ENCODE data around the gene DHX29. TPM values are rescaled to one million over a fixed set of nuclear protein-coding genes. Genes with fewer than 3 reads are reported as not detected.

The DHX29 gene, protein sequence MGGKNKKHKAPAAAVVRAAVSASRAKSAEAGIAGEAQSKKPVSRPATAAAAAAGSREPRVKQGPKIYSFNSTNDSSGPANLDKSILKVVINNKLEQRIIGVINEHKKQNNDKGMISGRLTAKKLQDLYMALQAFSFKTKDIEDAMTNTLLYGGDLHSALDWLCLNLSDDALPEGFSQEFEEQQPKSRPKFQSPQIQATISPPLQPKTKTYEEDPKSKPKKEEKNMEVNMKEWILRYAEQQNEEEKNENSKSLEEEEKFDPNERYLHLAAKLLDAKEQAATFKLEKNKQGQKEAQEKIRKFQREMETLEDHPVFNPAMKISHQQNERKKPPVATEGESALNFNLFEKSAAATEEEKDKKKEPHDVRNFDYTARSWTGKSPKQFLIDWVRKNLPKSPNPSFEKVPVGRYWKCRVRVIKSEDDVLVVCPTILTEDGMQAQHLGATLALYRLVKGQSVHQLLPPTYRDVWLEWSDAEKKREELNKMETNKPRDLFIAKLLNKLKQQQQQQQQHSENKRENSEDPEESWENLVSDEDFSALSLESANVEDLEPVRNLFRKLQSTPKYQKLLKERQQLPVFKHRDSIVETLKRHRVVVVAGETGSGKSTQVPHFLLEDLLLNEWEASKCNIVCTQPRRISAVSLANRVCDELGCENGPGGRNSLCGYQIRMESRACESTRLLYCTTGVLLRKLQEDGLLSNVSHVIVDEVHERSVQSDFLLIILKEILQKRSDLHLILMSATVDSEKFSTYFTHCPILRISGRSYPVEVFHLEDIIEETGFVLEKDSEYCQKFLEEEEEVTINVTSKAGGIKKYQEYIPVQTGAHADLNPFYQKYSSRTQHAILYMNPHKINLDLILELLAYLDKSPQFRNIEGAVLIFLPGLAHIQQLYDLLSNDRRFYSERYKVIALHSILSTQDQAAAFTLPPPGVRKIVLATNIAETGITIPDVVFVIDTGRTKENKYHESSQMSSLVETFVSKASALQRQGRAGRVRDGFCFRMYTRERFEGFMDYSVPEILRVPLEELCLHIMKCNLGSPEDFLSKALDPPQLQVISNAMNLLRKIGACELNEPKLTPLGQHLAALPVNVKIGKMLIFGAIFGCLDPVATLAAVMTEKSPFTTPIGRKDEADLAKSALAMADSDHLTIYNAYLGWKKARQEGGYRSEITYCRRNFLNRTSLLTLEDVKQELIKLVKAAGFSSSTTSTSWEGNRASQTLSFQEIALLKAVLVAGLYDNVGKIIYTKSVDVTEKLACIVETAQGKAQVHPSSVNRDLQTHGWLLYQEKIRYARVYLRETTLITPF (N-terminal part only)
- polyA plus RNA-seq (2011; rRNA removed) (2.9 and 6.4 TPM in 2 replicates), polyA minus RNA-seq (2011; rRNA and poly(A)+ RNA removed) (2.3 and 4.3 TPM in 2 replicates)

- peak; percentile 70 for DNase-seq (ENCODE audit: low read depth)
- POLR2A ChIA-PET: interaction anchor here (0.5 kb wide), 2 partner anchors 349 to 370 kb away, joined by 3 to 4 read pairs; no protein-coding TSS in a partner anchor
- Histone ChIP-seq H3K4me3 (ENCODE audit: low read depth, low read length) (peak within 1 kb of the TSS; percentile 73), H3K36me3 (ENCODE audit: control insufficient read depth, insufficient read depth, low read length) (no peaks in the 10 kb centered on the region), H3K27me3 (ENCODE audit: control insufficient read depth, insufficient read depth, low read length) (no peaks in the 10 kb centered on the region)
- CTCF ChIA-PET: interaction anchor here (0.6 to 1.7 kb wide), 3 partner anchors 10 to 196 kb away, joined by 3 to 4 read pairs (median 3); partner anchors contain the start of gene GPX8
- TF ChIP-seq, protein P1, sequence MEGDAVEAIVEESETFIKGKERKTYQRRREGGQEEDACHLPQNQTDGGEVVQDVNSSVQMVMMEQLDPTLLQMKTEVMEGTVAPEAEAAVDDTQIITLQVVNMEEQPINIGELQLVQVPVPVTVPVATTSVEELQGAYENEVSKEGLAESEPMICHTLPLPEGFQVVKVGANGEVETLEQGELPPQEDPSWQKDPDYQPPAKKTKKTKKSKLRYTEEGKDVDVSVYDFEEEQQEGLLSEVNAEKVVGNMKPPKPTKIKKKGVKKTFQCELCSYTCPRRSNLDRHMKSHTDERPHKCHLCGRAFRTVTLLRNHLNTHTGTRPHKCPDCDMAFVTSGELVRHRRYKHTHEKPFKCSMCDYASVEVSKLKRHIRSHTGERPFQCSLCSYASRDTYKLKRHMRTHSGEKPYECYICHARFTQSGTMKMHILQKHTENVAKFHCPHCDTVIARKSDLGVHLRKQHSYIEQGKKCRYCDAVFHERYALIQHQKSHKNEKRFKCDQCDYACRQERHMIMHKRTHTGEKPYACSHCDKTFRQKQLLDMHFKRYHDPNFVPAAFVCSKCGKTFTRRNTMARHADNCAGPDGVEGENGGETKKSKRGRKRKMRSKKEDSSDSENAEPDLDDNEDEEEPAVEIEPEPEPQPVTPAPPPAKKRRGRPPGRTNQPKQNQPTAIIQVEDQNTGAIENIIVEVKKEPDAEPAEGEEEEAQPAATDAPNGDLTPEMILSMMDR (IDR thresholded peaks at IDR 0.05; ENCODE audit: insufficient read depth, low read depth, low read length): no peak
These were observed at the start of gene DHX29, which contains the start of gene MTREX for GRCh38 chr5:55307383-55308253. TSS of gene DHX29 (minus strand) at chr5:55307694. CDS start at chr5:55307573, 121 bp downstream. TSS of gene MTREX (plus strand) at chr5:55307989. CDS start at chr5:55308014, 25 bp downstream.

GRCh38 chr5:55356896-55357295, 49.4 kb upstream of the DHX29 start:
- no peak for DNase-seq (ENCODE audit: low read depth)
- Histone ChIP-seq H3K27me3 (ENCODE audit: control insufficient read depth, insufficient read depth, low read length) (no peaks in the 10 kb centered on the region), H3K4me3 (ENCODE audit: low read depth, low read length) (no peak overlapping the region), H3K36me3 (ENCODE audit: control insufficient read depth, insufficient read depth, low read length) (peaks cover 20% of the 10 kb centered on the region)
- TF ChIP-seq, protein P1 (IDR thresholded peaks at IDR 0.05; ENCODE audit: insufficient read depth, low read depth, low read length): no peak
- CTCF ChIA-PET: no interaction called here
- POLR2A ChIA-PET: interaction anchor here (0.5 kb wide), 1 partner anchor 410 kb away, joined by 3 read pairs; no protein-coding TSS in a partner anchor

DNA sequence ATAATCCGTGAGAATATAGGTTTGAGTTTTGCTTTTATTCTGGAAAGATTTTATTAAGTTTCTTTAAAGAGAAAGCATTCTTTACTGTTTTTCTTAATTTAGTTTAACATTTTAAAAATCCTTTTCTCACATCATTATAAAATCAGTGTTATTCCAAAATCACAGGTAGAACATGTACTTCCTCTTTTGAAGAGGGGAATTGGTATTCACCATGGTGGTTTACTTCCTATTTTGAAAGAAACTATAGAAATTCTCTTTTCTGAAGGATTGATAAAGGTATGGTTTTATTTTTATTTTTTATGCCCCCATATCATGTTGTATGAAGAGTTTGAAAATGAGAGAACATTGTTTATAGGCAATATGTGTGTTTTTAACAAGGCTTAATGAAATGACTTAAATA, 43.3 kb upstream of the DHX29 start:
- no peak for DNase-seq (ENCODE audit: low read depth)
- CTCF ChIA-PET: no interaction called here
- POLR2A ChIA-PET: no interaction called here
- Histone ChIP-seq H3K36me3 (ENCODE audit: control insufficient read depth, insufficient read depth, low read length) (peaks cover 15% of the 10 kb centered on the region), H3K4me3 (ENCODE audit: low read depth, low read length) (no peak overlapping the region), H3K27me3 (ENCODE audit: control insufficient read depth, insufficient read depth, low read length) (no peaks in the 10 kb centered on the region)
- TF ChIP-seq, protein P1 (IDR thresholded peaks at IDR 0.05; ENCODE audit: insufficient read depth, low read depth, low read length): no peak

DNA sequence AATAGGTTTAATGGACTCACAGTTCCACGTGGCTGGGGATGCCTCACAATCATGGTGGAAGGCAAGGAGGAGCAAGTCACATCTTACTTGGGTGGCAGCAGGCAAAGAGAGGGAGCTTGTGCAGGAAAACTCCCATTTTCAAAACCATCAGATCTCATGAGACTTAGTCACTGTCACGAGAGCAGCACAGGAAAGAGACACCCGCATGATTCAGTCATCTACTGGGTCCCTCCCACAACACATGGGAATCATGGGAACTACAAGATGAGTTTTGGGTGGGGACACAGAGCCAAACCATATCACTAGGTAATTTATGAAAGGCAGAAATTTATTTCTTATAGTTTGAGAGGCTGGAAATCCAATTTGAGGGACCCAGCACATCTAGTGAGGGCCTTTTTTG, 40.3 kb upstream of the DHX29 start:
- TF ChIP-seq, protein P1 (IDR thresholded peaks at IDR 0.05; ENCODE audit: insufficient read depth, low read depth, low read length): no peak
- DNase-seq (ENCODE audit: low read depth): no peak
- CTCF ChIA-PET: interaction anchor here (1.2 kb wide), 1 partner anchor 344 kb away, joined by 3 read pairs; no protein-coding TSS in a partner anchor
- no peak overlapping the region for H3K4me3 ChIP-seq (ENCODE audit: low read depth, low read length)
- POLR2A ChIA-PET: no interaction called here
- peaks cover 6% of the 10 kb centered on the region for H3K36me3 ChIP-seq (ENCODE audit: control insufficient read depth, insufficient read depth, low read length)
- no peaks in the 10 kb centered on the region for H3K27me3 ChIP-seq (ENCODE audit: control insufficient read depth, insufficient read depth, low read length)
